ENCODE results near the gene DLGAP4. TPM values are rescaled to one million over a fixed set of nuclear protein-coding genes. Genes with fewer than 3 reads are reported as not detected.
"Not testable (repeated sequence)": the region's sequence is repeated elsewhere in the genome, so short reads cannot be mapped to it uniquely, and the experiment has no call there.

Gene DLGAP4
- total and polyA plus RNA-seq, 9 of the 15 experiments (the other 6 are each of a cell fraction or from before 2014, with no cell fraction given) = 0.31 to 34.1 (median 4.5) TPM

DNA sequence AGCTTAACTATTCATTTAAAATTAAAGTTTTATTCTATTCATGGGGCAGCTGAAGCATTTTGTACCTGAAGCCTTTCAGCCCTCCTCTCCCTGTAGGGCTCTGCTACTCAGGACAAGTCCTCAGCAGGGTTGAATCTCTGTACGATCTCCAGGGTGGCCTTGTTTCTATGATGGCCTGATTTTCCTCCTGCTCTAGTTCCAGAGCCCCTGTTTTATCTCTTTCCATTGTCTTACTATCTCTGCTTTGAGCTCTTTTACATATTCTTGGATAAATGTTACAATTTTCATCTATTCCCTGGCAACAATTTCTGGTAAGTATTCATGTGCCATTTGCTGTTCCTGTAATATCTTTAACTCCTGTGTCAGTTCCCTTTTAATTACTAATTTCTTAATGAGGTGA is 215.4 kb downstream of the DLGAP4 start:
- no peak overlapping the region for H3K4me2 ChIP-seq (ENCODE audit: insufficient read depth, low read length)
- no peak overlapping the region for H3K27ac ChIP-seq (ENCODE audit: extremely low read depth, low read depth, low read length)
- no peak overlapping the region for H2AFZ ChIP-seq (ENCODE audit: low read depth, low read length)
- intact Hi-C loops (cut with micrococcal nuclease) = no loop called here
- ATAC-seq (no peak), DNase-seq (ENCODE audit: extremely low read depth in 1 of 4, low spot score in 3 of 4) (no peak), FAIRE-seq (no peak)
- ChIA-PET CTCF (ENCODE audit: low intra/inter-chr PET ratio) (no interaction called here), POLR2A (interaction anchor here (0.6 kb wide), 1 partner anchor 41 kb away, joined by 3 read pairs; no protein-coding TSS in a partner anchor)
- BruUV-seq (replicated peaks) = no TSS peak
- no peaks in the 10 kb centered on the region for H3K27me3 ChIP-seq (ENCODE audit: control insufficient read depth in 2 of 2, insufficient read depth in 2 of 2, low read length in 2 of 2)
- no peak for TF ChIP-seq FOSL1 (tag; conservative IDR thresholded peaks at IDR 0.05)
- TF ChIP-seq SMAD1 (IDR thresholded peaks at IDR 0.05; ENCODE audit: low read depth, low read length, partially characterized antibody) = no peak
- TF ChIP-seq, protein P1, sequence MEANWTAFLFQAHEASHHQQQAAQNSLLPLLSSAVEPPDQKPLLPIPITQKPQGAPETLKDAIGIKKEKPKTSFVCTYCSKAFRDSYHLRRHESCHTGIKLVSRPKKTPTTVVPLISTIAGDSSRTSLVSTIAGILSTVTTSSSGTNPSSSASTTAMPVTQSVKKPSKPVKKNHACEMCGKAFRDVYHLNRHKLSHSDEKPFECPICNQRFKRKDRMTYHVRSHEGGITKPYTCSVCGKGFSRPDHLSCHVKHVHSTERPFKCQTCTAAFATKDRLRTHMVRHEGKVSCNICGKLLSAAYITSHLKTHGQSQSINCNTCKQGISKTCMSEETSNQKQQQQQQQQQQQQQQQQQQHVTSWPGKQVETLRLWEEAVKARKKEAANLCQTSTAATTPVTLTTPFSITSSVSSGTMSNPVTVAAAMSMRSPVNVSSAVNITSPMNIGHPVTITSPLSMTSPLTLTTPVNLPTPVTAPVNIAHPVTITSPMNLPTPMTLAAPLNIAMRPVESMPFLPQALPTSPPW (CRISPR knock-in tag; IDR thresholded peaks at IDR 0.05) = no peak
- no peak for TF ChIP-seq MTA2 (IDR thresholded peaks at IDR 0.05; ENCODE audit: low read depth)
- TF ChIP-seq, protein P2, sequence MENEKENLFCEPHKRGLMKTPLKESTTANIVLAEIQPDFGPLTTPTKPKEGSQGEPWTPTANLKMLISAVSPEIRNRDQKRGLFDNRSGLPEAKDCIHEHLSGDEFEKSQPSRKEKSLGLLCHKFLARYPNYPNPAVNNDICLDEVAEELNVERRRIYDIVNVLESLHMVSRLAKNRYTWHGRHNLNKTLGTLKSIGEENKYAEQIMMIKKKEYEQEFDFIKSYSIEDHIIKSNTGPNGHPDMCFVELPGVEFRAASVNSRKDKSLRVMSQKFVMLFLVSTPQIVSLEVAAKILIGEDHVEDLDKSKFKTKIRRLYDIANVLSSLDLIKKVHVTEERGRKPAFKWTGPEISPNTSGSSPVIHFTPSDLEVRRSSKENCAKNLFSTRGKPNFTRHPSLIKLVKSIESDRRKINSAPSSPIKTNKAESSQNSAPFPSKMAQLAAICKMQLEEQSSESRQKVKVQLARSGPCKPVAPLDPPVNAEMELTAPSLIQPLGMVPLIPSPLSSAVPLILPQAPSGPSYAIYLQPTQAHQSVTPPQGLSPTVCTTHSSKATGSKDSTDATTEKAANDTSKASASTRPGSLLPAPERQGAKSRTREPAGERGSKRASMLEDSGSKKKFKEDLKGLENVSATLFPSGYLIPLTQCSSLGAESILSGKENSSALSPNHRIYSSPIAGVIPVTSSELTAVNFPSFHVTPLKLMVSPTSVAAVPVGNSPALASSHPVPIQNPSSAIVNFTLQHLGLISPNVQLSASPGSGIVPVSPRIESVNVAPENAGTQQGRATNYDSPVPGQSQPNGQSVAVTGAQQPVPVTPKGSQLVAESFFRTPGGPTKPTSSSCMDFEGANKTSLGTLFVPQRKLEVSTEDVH (IDR thresholded peaks at IDR 0.05; ENCODE audit: low read depth, partially characterized antibody) = no peak
- TF ChIP-seq BRD9 (IDR thresholded peaks at IDR 0.05; ENCODE audit: low read depth, partially characterized antibody) = no peak
- TF ChIP-seq ERF (CRISPR knock-in tag; IDR thresholded peaks at IDR 0.05) = no peak
- no peak for TF ChIP-seq POLR2H (tag; IDR thresholded peaks at IDR 0.05; ENCODE audit: low read depth)
- no peak for TF ChIP-seq XRCC3 (IDR thresholded peaks at IDR 0.05)
- no peak for TF ChIP-seq ETS2 (tag; IDR thresholded peaks at IDR 0.05; ENCODE audit: borderline replicate concordance, poor library complexity, severe bottlenecking)
- no peaks in the 10 kb centered on the region for H3K9me3 ChIP-seq (replicated peaks; ENCODE audit: control insufficient read depth, insufficient read depth, low read depth, low read length)
- H3K9me1 ChIP-seq (ENCODE audit: control insufficient read depth, insufficient read depth, low read length) = no peaks in the 10 kb centered on the region
- H3K9ac ChIP-seq (ENCODE audit: insufficient read depth in 1 of 2, low read depth in 2 of 2, low read length in 2 of 2) = no peak overlapping the region
- no peaks in the 10 kb centered on the region for H4K20me1 ChIP-seq (replicated peaks; ENCODE audit: control insufficient read depth, insufficient read depth, low read length)
- no peaks in the 10 kb centered on the region for H3K79me2 ChIP-seq (ENCODE audit: control insufficient read depth, insufficient read depth, low read length)
- no peak overlapping the region for H3K4me3 ChIP-seq
- WGBS (ENCODE audit: insufficient coverage, low coverage, missing lambda C conversion rate) = 71% methylated on average over 1 of the region's 1 CpG
- H3K36me3 ChIP-seq (ENCODE audit: control insufficient read depth, insufficient read depth, low read length) = peaks cover 25% of the 10 kb centered on the region; the same call in 2 of the 3 replicates
- in situ Hi-C loops (cut with MboI) = no loop called here
- H3K4me1 ChIP-seq (replicated peaks in 1 of 2; ENCODE audit: control insufficient read depth in 2 of 2, insufficient read depth in 2 of 2, low read length in 2 of 2) = no peaks in the 10 kb centered on the region; a peak in 1 of 5 replicates

DNA sequence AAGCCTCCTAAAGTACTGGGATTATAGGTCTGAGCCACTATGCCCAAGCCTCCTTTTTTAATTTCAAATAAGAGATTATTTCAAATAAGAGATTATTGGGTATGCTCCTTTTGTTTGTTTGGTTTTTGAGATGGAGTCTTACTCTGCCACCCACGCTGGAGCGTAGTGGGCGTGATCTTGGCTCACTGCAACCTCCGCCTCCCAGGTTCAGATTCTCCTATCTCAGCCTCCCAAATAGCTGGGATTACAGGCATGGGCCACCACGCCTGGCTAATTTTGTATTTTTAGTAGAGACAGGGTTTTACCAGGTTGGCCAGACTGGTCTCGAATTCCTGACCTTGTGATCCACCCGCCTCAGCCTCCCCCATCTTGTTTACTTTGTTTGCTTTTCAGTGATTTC is 216.3 kb downstream of the DLGAP4 start:
- H2AFZ ChIP-seq (ENCODE audit: low read depth, low read length); H3K9ac ChIP-seq (ENCODE audit: insufficient read depth in 1 of 2, low read depth in 2 of 2, low read length in 2 of 2); H3K4me2 ChIP-seq (ENCODE audit: insufficient read depth, low read length); H3K4me1 ChIP-seq (replicated peaks in 1 of 2; ENCODE audit: control insufficient read depth in 2 of 2, insufficient read depth in 2 of 2, low read length in 2 of 2); intact Hi-C loops (cut with micrococcal nuclease); FAIRE-seq; H3K9me3 ChIP-seq (replicated peaks; ENCODE audit: control insufficient read depth, insufficient read depth, low read depth, low read length); BruUV-seq (replicated peaks); H4K20me1 ChIP-seq (replicated peaks; ENCODE audit: control insufficient read depth, insufficient read depth, low read length); DNase-seq (ENCODE audit: extremely low read depth in 1 of 4, low spot score in 3 of 4); CTCF ChIA-PET (ENCODE audit: low intra/inter-chr PET ratio); H3K4me3 ChIP-seq; H3K27me3 ChIP-seq (ENCODE audit: control insufficient read depth in 2 of 2, insufficient read depth in 2 of 2, low read length in 2 of 2); H3K79me2 ChIP-seq (ENCODE audit: control insufficient read depth, insufficient read depth, low read length); in situ Hi-C loops (cut with MboI); H3K27ac ChIP-seq (ENCODE audit: extremely low read depth, low read depth, low read length); H3K9me1 ChIP-seq (ENCODE audit: control insufficient read depth, insufficient read depth, low read length); ATAC-seq: not testable (repeated sequence)
- WGBS (ENCODE audit: insufficient coverage, low coverage, missing lambda C conversion rate) = 84% methylated on average over 7 of the region's 7 CpGs
- POLR2A ChIA-PET = interaction anchor here (1.6 kb wide), 1 partner anchor 25 kb away, joined by 4 read pairs; no protein-coding TSS in a partner anchor
- H3K36me3 ChIP-seq (ENCODE audit: control insufficient read depth, insufficient read depth, low read length) = peaks cover 32% of the 10 kb centered on the region; the same call in 2 of the 3 replicates

Measured in K562 (cell line).